ENCODE measurements around the gene TPCN1.

GRCh38 chr12:113276946-113277500, 55.8 kb downstream of the TPCN1 start:
- no peak for TF ChIP-seq CTCF (IDR thresholded peaks at IDR 0.05)
- no peak for TF ChIP-seq POLR2A (IDR thresholded peaks at IDR 0.05)
